B cell (primary cell): ENCODE data around the gene HTR6. TPM values are rescaled to one million over a fixed set of nuclear protein-coding genes. Genes with fewer than 3 reads are reported as not detected.

Source experiments
- ATAC-seq: fragments of 200-7000 bp; cut with Tn5 transposase; one replicate; pipeline ENCODE4 v1.10.0; 2021; ENCODE audit warnings: low read depth, mild to moderate bottlenecking, moderate number of reproducible peaks, moderate library complexity
- CTCF ChIA-PET: fragments of 350-600 bp; sonication (Branson Sonifier 250); formaldehyde crosslinking; loops from one replicate; lab custom pipeline; 2021; ENCODE audit warnings: antibody characterized with exemption, inconsistent platforms; lab: Charles Lee
- POLR2A ChIA-PET: fragments of 350-600 bp; sonication (Branson Sonifier 250); formaldehyde crosslinking; loops from one replicate; lab custom pipeline; 2021; ENCODE audit warnings: antibody characterized with exemption; lab: Charles Lee
- DNase-seq: peaks from one replicate; pipeline ENCODE4 v3.0.0; 2013
- H2AFZ ChIP-seq: 2 replicates; pipeline ENCODE4 v1.6.1; 2012; ENCODE audit warnings: mild to moderate bottlenecking, low read depth, low read length; ENCODE audit not compliant: insufficient read depth, poor library complexity, severe bottlenecking
- H3K27ac ChIP-seq, 2 donors: 1 replicate in 1 of 2; 2 replicates in 1 of 2; pipeline ENCODE4 v1.5.1; 2012 to 2013; ENCODE audit warnings: low read length in 2 of 2, mild to moderate bottlenecking in 2 of 2, moderate library complexity in 1 of 2
- H3K27me3 ChIP-seq, 4 experiments: fragments of 200-600 bp in 1 of 4; sonication (generic) in 1 of 4; replicated peaks in 1 of 4; 1 replicate in 2 of 4; 2 replicates in 2 of 4; pipeline versions ENCODE4 v1.6.1 to v1.7.0; 2013 to 2016; ENCODE audit warnings: low read length in 3 of 4, mild to moderate bottlenecking in 2 of 4, mixed read lengths in 1 of 4, moderate library complexity in 1 of 4; ENCODE audit not compliant: insufficient read depth in 4 of 4, control insufficient read depth in 3 of 4; ENCODE audit errors: control extremely low read depth in 1 of 4
- H3K36me3 ChIP-seq, 2 experiments: replicated peaks in 1 of 2; 1 replicate in 1 of 2; 2 replicates in 1 of 2; pipeline versions ENCODE4 v1.6.1 to v1.7.1; 2013; ENCODE audit warnings: low read length in 1 of 2; ENCODE audit not compliant: insufficient read depth in 2 of 2, control insufficient read depth in 1 of 2; ENCODE audit errors: control extremely low read depth in 1 of 2, extremely low read depth in 1 of 2
- H3K4me1 ChIP-seq, 2 donors: fragments of 200-600 bp in 1 of 2; sonication (generic) in 1 of 2; 1 replicate in 1 of 2; 2 replicates in 1 of 2; pipeline versions ENCODE4 v1.5.1 to v1.6.1; 2013 to 2017; ENCODE audit warnings: low read length in 2 of 2; ENCODE audit not compliant: control insufficient read depth in 2 of 2, insufficient read depth in 2 of 2
- H3K4me2 ChIP-seq: replicated peaks from 2 replicates; pipeline ENCODE3; 2012; ENCODE audit warnings: mild to moderate bottlenecking, low read depth, low read length; ENCODE audit not compliant: poor library complexity, severe bottlenecking
- H3K4me3 ChIP-seq, 5 experiments: fragments of 200-600 bp in 1 of 5; sonication (generic) in 1 of 5; 1 replicate in 3 of 5; 2 replicates in 2 of 5; pipeline versions ENCODE4 v1.5.1 to v1.7.0; 2011 to 2016; ENCODE audit warnings: low read length in 4 of 5, mild to moderate bottlenecking in 4 of 5, low read depth in 2 of 5, control low read depth in 1 of 5, moderate library complexity in 1 of 5; ENCODE audit not compliant: insufficient read depth in 1 of 5; ENCODE audit errors: control extremely low read depth in 1 of 5, extremely low read depth in 1 of 5
- H3K79me2 ChIP-seq: fragments of 200-600 bp; sonication (generic); one replicate; pipeline ENCODE4 v1.6.0; 2016; ENCODE audit warnings: low read length; ENCODE audit not compliant: control insufficient read depth, insufficient read depth
- H3K9ac ChIP-seq: fragments of 200-600 bp; sonication (generic); 2 replicates; pipeline ENCODE4 v1.6.1; 2017; ENCODE audit warnings: mild to moderate bottlenecking, low read length, moderate library complexity
- H3K9me3 ChIP-seq, 3 donors: one replicate each; pipeline versions ENCODE4 v1.6.1 to v1.7.1; 2013; ENCODE audit warnings: low read length in 2 of 3; ENCODE audit not compliant: control insufficient read depth in 2 of 3, insufficient read depth in 1 of 3; ENCODE audit errors: control extremely low read depth in 1 of 3
- H4K20me1 ChIP-seq: 2 replicates; pipeline ENCODE4 v1.6.0; 2012; ENCODE audit warnings: mild to moderate bottlenecking, low read length; ENCODE audit not compliant: insufficient read depth, control insufficient read depth, poor library complexity, severe bottlenecking
- H3K27ac Mint-ChIP-seq: one replicate; pipeline ENCODE4 v1.8.0; 2021; ENCODE audit warnings: mixed read lengths
- H3K27me3 Mint-ChIP-seq: one replicate; pipeline ENCODE4 v1.8.0; 2021; ENCODE audit warnings: mixed read lengths
- H3K4me1 Mint-ChIP-seq: one replicate; pipeline ENCODE4 v1.8.0; 2021; ENCODE audit warnings: mixed read lengths
- H3K4me3 Mint-ChIP-seq: one replicate; pipeline ENCODE4 v1.8.0; 2021; ENCODE audit warnings: mixed read lengths
- H3K9me3 Mint-ChIP-seq: one replicate; pipeline ENCODE4 v1.8.0; 2022; ENCODE audit warnings: mixed read lengths; ENCODE audit not compliant: insufficient read depth
- EZH2 ChIP-seq: IDR thresholded peaks from 2 replicates; pipeline ENCODE4 v1.6.1; 2012; ENCODE audit warnings: borderline replicate concordance, low read depth, mild to moderate bottlenecking, moderate library complexity, low read length; ENCODE audit not compliant: insufficient read depth, poor library complexity, severe bottlenecking
- WGBS: methylation state at CpG from one replicate; pipeline ENCODE4 v1.1.5; 2013; ENCODE audit warnings: missing lambda C conversion rate; ENCODE audit not compliant: insufficient coverage; 5-methylcytosine and 5-hydroxymethylcytosine counted together
- intact Hi-C: fragments of 100-400 bp; cut with micrococcal nuclease; formaldehyde crosslinking; loops from one replicate; pipeline ENCODE4 v1.10.0; 2022
- polyA plus RNA-seq: library from polyadenylated mRNA; depleted of rRNA; stranded (reverse); fragments of >200 nt; gene quantifications from 2 replicates; pipeline ENCODE4 v1.2.3, GENCODE V29; 2012
- total RNA-seq, 2 donors: library from RNA; stranded (reverse); fragments of 120-200 nt in 1 of 2; gene quantifications; 1 replicate in 1 of 2; 2 replicates in 1 of 2; pipeline versions ENCODE4 v1.2.3 to v1.2.4, GENCODE V29; 2013 to 2022
- TF ChIP-seq, protein P1 (sequence below): fragments of 200-600 bp; IDR thresholded peaks from one replicate; pipeline ENCODE4 v1.8.0; 2022; ENCODE audit warnings: antibody characterized with exemption, mild to moderate bottlenecking

HTR6 gene
- total and polyA plus RNA-seq, 2 donors (not counting 1 experiment from before 2014, with no cell fraction given): not detected

DNA sequence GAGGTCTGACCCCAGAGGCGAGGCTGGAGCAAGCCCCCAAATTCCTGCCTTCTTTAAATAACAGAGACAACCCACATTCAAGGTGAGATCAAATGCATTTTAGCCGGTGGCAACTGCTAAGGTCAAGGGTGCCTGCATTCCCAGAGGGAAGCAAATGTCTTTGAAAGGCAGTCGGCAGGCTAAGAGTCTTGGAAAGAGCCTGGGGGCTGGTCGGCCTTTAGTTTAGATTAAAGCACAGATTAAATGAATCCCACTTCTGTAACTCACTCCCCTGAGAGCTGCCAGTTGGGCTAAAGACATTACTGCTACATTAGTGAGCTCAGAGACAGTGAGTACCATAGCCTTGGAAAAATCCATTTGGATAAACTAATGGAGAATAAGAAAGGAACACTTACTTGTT lies 59.2 kb downstream of the HTR6 start:
- Histone ChIP-seq H3K9me3 (no peaks in the 10 kb centered on the region), H3K4me2 (no peak overlapping the region), H3K9ac (no peak overlapping the region), H3K4me3 (no peak overlapping the region), H3K27ac (no peak overlapping the region), H4K20me1 (no peaks in the 10 kb centered on the region), H3K27me3 (no peaks in the 10 kb centered on the region), H3K36me3 (peaks cover 0 to 20% of the 10 kb centered on the region in 2 experiments), H3K4me1 (no peaks in the 10 kb centered on the region), H3K79me2 (no peaks in the 10 kb centered on the region), H2AFZ (no peak overlapping the region)
- WGBS: 100% methylated on average over 3 of the region's 4 CpGs
- H3K9me3 Mint-ChIP-seq: no peaks in the 10 kb centered on the region
- TF ChIP-seq, protein P1, sequence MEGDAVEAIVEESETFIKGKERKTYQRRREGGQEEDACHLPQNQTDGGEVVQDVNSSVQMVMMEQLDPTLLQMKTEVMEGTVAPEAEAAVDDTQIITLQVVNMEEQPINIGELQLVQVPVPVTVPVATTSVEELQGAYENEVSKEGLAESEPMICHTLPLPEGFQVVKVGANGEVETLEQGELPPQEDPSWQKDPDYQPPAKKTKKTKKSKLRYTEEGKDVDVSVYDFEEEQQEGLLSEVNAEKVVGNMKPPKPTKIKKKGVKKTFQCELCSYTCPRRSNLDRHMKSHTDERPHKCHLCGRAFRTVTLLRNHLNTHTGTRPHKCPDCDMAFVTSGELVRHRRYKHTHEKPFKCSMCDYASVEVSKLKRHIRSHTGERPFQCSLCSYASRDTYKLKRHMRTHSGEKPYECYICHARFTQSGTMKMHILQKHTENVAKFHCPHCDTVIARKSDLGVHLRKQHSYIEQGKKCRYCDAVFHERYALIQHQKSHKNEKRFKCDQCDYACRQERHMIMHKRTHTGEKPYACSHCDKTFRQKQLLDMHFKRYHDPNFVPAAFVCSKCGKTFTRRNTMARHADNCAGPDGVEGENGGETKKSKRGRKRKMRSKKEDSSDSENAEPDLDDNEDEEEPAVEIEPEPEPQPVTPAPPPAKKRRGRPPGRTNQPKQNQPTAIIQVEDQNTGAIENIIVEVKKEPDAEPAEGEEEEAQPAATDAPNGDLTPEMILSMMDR: no peak
- no peak for TF ChIP-seq EZH2
- ChIA-PET CTCF (interaction anchor here (1.0 kb wide), 1 partner anchor 18 kb away, joined by 3 read pairs; no protein-coding TSS in a partner anchor), POLR2A (no interaction called here)
- H3K27me3 Mint-ChIP-seq: no peaks in the 10 kb centered on the region
- ATAC-seq (no peak), DNase-seq (no peak)
- intact Hi-C loops: no loop called here
- no peak overlapping the region for H3K4me3 Mint-ChIP-seq
- no peak overlapping the region for H3K27ac Mint-ChIP-seq
- H3K4me1 Mint-ChIP-seq: no peaks in the 10 kb centered on the region

DNA sequence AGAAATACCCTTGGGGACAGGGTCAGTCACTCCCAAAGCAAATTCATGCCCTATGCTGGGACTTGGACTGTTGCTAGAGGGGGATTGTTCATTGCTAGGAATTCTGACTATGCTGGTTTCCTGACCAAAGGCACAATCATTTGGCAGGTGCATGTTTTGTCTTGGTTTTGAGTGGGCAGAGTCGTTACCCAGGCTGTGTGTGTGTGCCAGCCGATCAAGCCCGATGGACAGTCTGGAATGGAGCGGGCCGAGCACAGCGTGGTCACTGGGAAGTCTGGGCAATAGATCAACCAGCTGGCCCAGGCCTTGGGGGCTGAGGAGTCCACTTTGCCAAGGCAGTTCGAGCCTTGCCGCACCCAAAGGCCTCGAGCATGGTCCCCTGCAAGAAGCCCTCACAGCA lies 60.9 kb downstream of the HTR6 start:
- Histone ChIP-seq H3K4me3 (no peak overlapping the region), H3K27ac (no peak overlapping the region), H4K20me1 (no peaks in the 10 kb centered on the region), H3K9me3 (peaks cover 0 to 6% (median 5%) of the 10 kb centered on the region in 3 donors), H2AFZ (no peak overlapping the region), H3K36me3 (peaks cover 0 to 30% of the 10 kb centered on the region in 2 experiments), H3K79me2 (no peaks in the 10 kb centered on the region), H3K4me2 (no peak overlapping the region), H3K9ac (no peak overlapping the region), H3K27me3 (no peaks in the 10 kb centered on the region), H3K4me1 (no peaks in the 10 kb centered on the region)
- no peak for ATAC-seq
- no peaks in the 10 kb centered on the region for H3K4me1 Mint-ChIP-seq
- intact Hi-C loops: no loop called here
- WGBS: 99% methylated on average over 9 of the region's 9 CpGs
- no peak overlapping the region for H3K4me3 Mint-ChIP-seq
- no peak for DNase-seq
- H3K9me3 Mint-ChIP-seq: peaks cover 7% of the 10 kb centered on the region
- TF ChIP-seq, protein P1: no peak
- POLR2A ChIA-PET: no interaction called here
- H3K27ac Mint-ChIP-seq: no peak overlapping the region
- CTCF ChIA-PET: interaction anchor here (1.8 kb wide), 1 partner anchor 10 kb away, joined by 6 read pairs; no protein-coding TSS in a partner anchor
- H3K27me3 Mint-ChIP-seq: no peaks in the 10 kb centered on the region
